K562 (cell line): ENCODE results near the gene PPP1R13L. TPM values are rescaled to one million over a fixed set of nuclear protein-coding genes. Genes with fewer than 3 reads are reported as not detected.
"Not testable (repeated sequence)": the region's sequence is repeated elsewhere in the genome, so short reads cannot be mapped to it uniquely, and the experiment has no call there.

ENCODE experiments used
- ATAC-seq: fragments of 200-7000 bp; cut with Tn5 transposase; 3 replicates; pipeline ENCODE4 v1.9.1; 2020; ENCODE audit warnings: moderate library complexity
- BruUV-seq: library from RNA; stranded (reverse); fragments of 400-500 nt; replicated peaks from 2 replicates; lab custom pipeline; 2021; lab: Mats Ljungman, UMichigan
- CTCF ChIA-PET: fragments of 300-600 bp; formaldehyde crosslinking; extraction: SDS; loops from one replicate; lab custom pipeline; 2021; ENCODE audit warnings: low intra/inter-chr PET ratio; lab: Yijun Ruan, JAX
- POLR2A ChIA-PET: fragments of 300-600, 350-650 bp; sonication (Branson Sonifier 250); formaldehyde crosslinking; extraction: SDS; loops from one replicate; lab custom pipeline; 2021; ENCODE audit warnings: antibody characterized with exemption, inconsistent platforms; lab: Yijun Ruan, JAX
- DNase-seq, 4 experiments: peaks; one replicate each; pipeline versions ENCODE4 v3.0.0 to v3.0.0-alpha.2; 2011 to 2018; ENCODE audit warnings: low spot score in 3 of 4, mixed read lengths in 3 of 4; ENCODE audit errors: extremely low read depth in 1 of 4
- FAIRE-seq: peaks from 2 replicates; lab custom pipeline; 2011; peaks lifted over from hg19 to GRCh38; lab: Jason Lieb, UNC
- H2AFZ ChIP-seq: 2 replicates; pipeline ENCODE4 v1.6.0; 2011; ENCODE audit warnings: low read depth, low read length, control low read depth, inconsistent platforms
- H3K27ac ChIP-seq: fragments of 200-600 bp; 3 replicates; pipeline ENCODE4 v1.8.0; 2011; ENCODE audit warnings: low read depth, mild to moderate bottlenecking, control low read depth, inconsistent platforms, low read length, moderate library complexity, mixed read lengths; ENCODE audit errors: extremely low read depth
- H3K27me3 ChIP-seq, 2 experiments: fragments of 300-600 bp in 1 of 2; 2 replicates in 1 of 2; 3 replicates in 1 of 2; pipeline versions ENCODE4 v1.6.0 to v1.8.0; 2011; ENCODE audit warnings: inconsistent platforms in 2 of 2, low read length in 2 of 2, mild to moderate bottlenecking in 1 of 2, mixed read lengths in 1 of 2, moderate library complexity in 1 of 2; ENCODE audit not compliant: control insufficient read depth in 2 of 2, insufficient read depth in 2 of 2
- H3K36me3 ChIP-seq: fragments of 300-600 bp; 3 replicates; pipeline ENCODE4 v1.8.0; 2011; ENCODE audit warnings: mild to moderate bottlenecking, low read length, inconsistent platforms; ENCODE audit not compliant: control insufficient read depth, insufficient read depth
- H3K4me1 ChIP-seq, 2 experiments: fragments of 200-600 bp in 1 of 2; replicated peaks in 1 of 2; 2 replicates in 1 of 2; 3 replicates in 1 of 2; pipeline versions ENCODE4 v1.5.1 to v1.8.0; 2011; ENCODE audit warnings: inconsistent platforms in 2 of 2, low read length in 2 of 2, mild to moderate bottlenecking in 1 of 2, mixed read lengths in 1 of 2, moderate library complexity in 1 of 2; ENCODE audit not compliant: control insufficient read depth in 2 of 2, insufficient read depth in 2 of 2
- H3K4me2 ChIP-seq: 2 replicates; pipeline ENCODE4 v1.6.1; 2011; ENCODE audit warnings: low read length, control low read depth, inconsistent platforms, mixed read lengths; ENCODE audit not compliant: insufficient read depth
- H3K4me3 ChIP-seq: fragments of 200-600 bp; sonication (generic), shearing (Covaris generic); 2 replicates; pipeline ENCODE4 v1.5.1; 2016; ENCODE audit warnings: control low read depth, inconsistent platforms
- H3K79me2 ChIP-seq: fragments of 200-600 bp; 3 replicates; pipeline ENCODE4 v1.8.0; 2011; ENCODE audit warnings: low read length, inconsistent platforms; ENCODE audit not compliant: control insufficient read depth, insufficient read depth
- H3K9ac ChIP-seq, 2 experiments: 2 replicates each; pipeline versions ENCODE4 v1.6.0 to v1.6.1; 2011; ENCODE audit warnings: low read depth in 2 of 2, low read length in 2 of 2, control low read depth in 1 of 2, inconsistent platforms in 1 of 2, mild to moderate bottlenecking in 1 of 2, mixed read lengths in 1 of 2; ENCODE audit not compliant: insufficient read depth in 1 of 2
- H3K9me1 ChIP-seq: one replicate; pipeline ENCODE4 v1.6.0; 2011; ENCODE audit warnings: inconsistent platforms, mild to moderate bottlenecking, low read length, moderate library complexity; ENCODE audit not compliant: control insufficient read depth, insufficient read depth
- H3K9me3 ChIP-seq: replicated peaks from 2 replicates; pipeline ENCODE4 v1.5.1; 2011; ENCODE audit warnings: low read depth, low read length, inconsistent platforms; ENCODE audit not compliant: control insufficient read depth, insufficient read depth
- H4K20me1 ChIP-seq: replicated peaks from 2 replicates; pipeline ENCODE4 v1.6.1; 2011; ENCODE audit warnings: low read length, inconsistent platforms, mixed read lengths; ENCODE audit not compliant: control insufficient read depth, insufficient read depth
- ADNP ChIP-seq: fragments of 200-800 bp; sonication (Bioruptor generic); IDR thresholded peaks from 2 replicates; pipeline ENCODE4 v1.6.1; 2016; ENCODE audit warnings: missing genetic modification characterization, missing compliant biosample characterization
- BCOR ChIP-seq: fragments of 450-650 bp; IDR thresholded peaks from 2 replicates; pipeline ENCODE4 v1.6.1; 2016
- CHD4 ChIP-seq: fragments of 200-600 bp; sonication (generic); IDR thresholded peaks from 3 replicates; pipeline ENCODE4 v1.6.1; 2012; ENCODE audit warnings: low read depth, mild to moderate bottlenecking, mixed read lengths, low read length, inconsistent platforms; ENCODE audit not compliant: insufficient read depth, insufficient replicate concordance, poor library complexity, severe bottlenecking
- KDM1A ChIP-seq, 2 experiments: fragments of 450-650 bp; IDR thresholded peaks; 2 replicates each; pipeline ENCODE4 v1.6.1; 2016; ENCODE audit warnings: mild to moderate bottlenecking in 2 of 2
- RBM25 ChIP-seq: fragments of 200-400 bp; formaldehyde crosslinking; IDR thresholded peaks from 2 replicates; pipeline ENCODE4 v1.6.1; 2018; ENCODE audit warnings: low read length, low read depth, moderate library complexity; ENCODE audit not compliant: severe bottlenecking
- SMARCA5 ChIP-seq: fragments of 450-650 bp; IDR thresholded peaks from 2 replicates; pipeline ENCODE4 v1.6.1; 2016
- WGBS: fragments of 100-300 bp; shearing (Covaris generic); methylation state at CpG from one replicate; pipeline ENCODE4 v1.1.6; 2016; ENCODE audit warnings: low coverage, mixed read lengths; ENCODE audit not compliant: insufficient coverage; ENCODE audit errors: missing lambda C conversion rate; 5-methylcytosine and 5-hydroxymethylcytosine counted together
- in situ Hi-C: fragments of 300-500 bp; cut with MboI; formaldehyde crosslinking; loops from 4 replicates; pipeline ENCODE4 v1.15.0; 2018; ENCODE audit warnings: inconsistent platforms, mixed read lengths
- intact Hi-C: fragments of 100-400 bp; cut with micrococcal nuclease; formaldehyde crosslinking; loops from 2 replicates; pipeline ENCODE4 v1.14.2; 2022
- polyA plus RNA-seq, 8 experiments: library from polyadenylated mRNA; depleted of rRNA in 4 of 8; stranded (reverse) in 5 of 8; unstranded in 3 of 8; fragments of >200 nt; fragmentation: Nextera tagmentation in 2 of 8; fragmentation: Illumina TruSeq in 1 of 8; extraction: Ambion mirVana in 2 of 8; extraction: Trizol in 1 of 8; gene quantifications; 2 replicates each; pipeline versions ENCODE4 v1.2.1 to v1.2.3, GENCODE V29; 2011 to 2014; ENCODE audit warnings: inconsistent platforms in 1 of 8, missing spikeins in 1 of 8
- total RNA-seq, 7 experiments: library from RNA; depleted of rRNA in 6 of 7; stranded (reverse); fragments of >200 nt in 6 of 7; fragmentation: Illumina TruSeq in 2 of 7; extraction: Trizol in 2 of 7; gene quantifications; 2 replicates each; pipeline versions ENCODE4 v1.2.1 to v1.2.3, GENCODE V29; 2011 to 2021; ENCODE audit warnings: low replicate concordance in 1 of 7

Gene PPP1R13L
- total and polyA plus RNA-seq, 9 of the 15 experiments (the other 6 are each of a cell fraction or from before 2014, with no cell fraction given): 0.32 to 6.7 (median 2.0) TPM

- H3K79me2 ChIP-seq, H3K9me3 ChIP-seq, H3K9ac ChIP-seq, CTCF ChIA-PET, H2AFZ ChIP-seq, ATAC-seq, BruUV-seq, H3K4me3 ChIP-seq, H3K4me1 ChIP-seq, H3K27me3 ChIP-seq, H3K27ac ChIP-seq, H3K36me3 ChIP-seq, FAIRE-seq, POLR2A ChIA-PET, DNase-seq, H4K20me1 ChIP-seq, H3K4me2 ChIP-seq, H3K9me1 ChIP-seq: not testable (repeated sequence)
- in situ Hi-C loops: loop anchor here (5.0 kb wide), 1 partner anchor 133 kb away; no protein-coding TSS in a partner anchor
- intact Hi-C loops: loop anchor here (10.0 kb wide), 1 partner anchor 320 kb away; no protein-coding TSS in a partner anchor
- 53% methylated on average over 3 of the region's 4 CpGs for WGBS
- peak; percentile 66 for TF ChIP-seq CHD4
- peak; percentile 43; the same call in 1 of the 2 replicates for TF ChIP-seq SMARCA5
- TF ChIP-seq ADNP (tag): peak; percentile 57
- TF ChIP-seq BCOR: peak; percentile 93
- TF ChIP-seq RBM25: peak; percentile 95
- peak; percentile 74 to 78 for TF ChIP-seq KDM1A (IDR thresholded peaks at IDR 0.05)
These were observed 70.0 kb downstream of the PPP1R13L start for GRCh38 chr19:45334881-45335280.
